GM12891 (cell line): ENCODE measurements around the gene CACNA1S.

Source experiments
- DNase-seq: peaks from one replicate; pipeline ENCODE4 v3.0.0; 2011; ENCODE audit warnings: low spot score; ENCODE audit not compliant: insufficient read length
- FAIRE-seq: peaks from 2 replicates; lab custom pipeline; 2011; peaks lifted over from hg19 to GRCh38; lab: Jason Lieb, UNC
- PAX5 ChIP-seq: IDR thresholded peaks from 2 replicates; pipeline ENCODE4 v1.6.1; 2011; ENCODE audit warnings: low read length, moderate library complexity, mild to moderate bottlenecking; ENCODE audit not compliant: insufficient read depth, severe bottlenecking
- POLR2A ChIP-seq: IDR thresholded peaks from 2 replicates; pipeline ENCODE4 v1.6.1; 2011; ENCODE audit warnings: low read depth, low read length, control low read depth
- POLR2AphosphoS5 ChIP-seq: IDR thresholded peaks from 2 replicates; pipeline ENCODE4 v1.6.1; 2011; ENCODE audit warnings: low read depth, low read length, control low read depth
- POU2F2 ChIP-seq: IDR thresholded peaks from 2 replicates; pipeline ENCODE4 v1.6.1; 2011; ENCODE audit warnings: low read depth, mild to moderate bottlenecking, control low read depth, low read length, moderate library complexity
- SPI1 ChIP-seq: IDR thresholded peaks from 2 replicates; pipeline ENCODE4 v1.6.1; 2011; ENCODE audit warnings: low read depth, low read length, control low read depth
- TAF1 ChIP-seq: IDR thresholded peaks from 2 replicates; pipeline ENCODE4 v1.6.1; 2011; ENCODE audit warnings: low read depth, low read length, control low read depth

CACNA1S gene

GRCh38 chr1:201128962-201129361, 16.7 kb upstream of the CACNA1S start:
- TF ChIP-seq POU2F2, result no peak
- TF ChIP-seq POLR2A, result no peak
- TF ChIP-seq SPI1, result no peak
- TF ChIP-seq TAF1, result no peak
- TF ChIP-seq POLR2AphosphoS5, result no peak
- no peak for TF ChIP-seq PAX5
- FAIRE-seq (no peak), DNase-seq (no peak)

- no peak for DNase-seq
- TF ChIP-seq POU2F2 (no peak), PAX5 (no peak), TAF1 (no peak)
- no peak for FAIRE-seq
These were observed 16.2 kb upstream of the CACNA1S start for GRCh38 chr1:201128476-201128875.

- TF ChIP-seq SPI1, result no peak
- TF ChIP-seq POU2F2, result no peak
- TF ChIP-seq POLR2A, result no peak
- TF ChIP-seq TAF1, result no peak
- no peak for TF ChIP-seq PAX5
- no peak for TF ChIP-seq POLR2AphosphoS5
- no peak for DNase-seq
- no peak for FAIRE-seq
These were observed 15.7 kb upstream of the CACNA1S start for GRCh38 chr1:201127755-201128455.

GRCh38 chr1:201126832-201127754, 14.9 kb upstream of the CACNA1S start, which contains the start of gene ASCL5:
Gene ASCL5, minus strand, starts transcription at chr1:201127184. Its CDS starts 11,812 bp downstream, at chr1:201115372.
- TF ChIP-seq TAF1 (no peak), POLR2AphosphoS5 (no peak), POLR2A (no peak), POU2F2 (no peak), PAX5 (no peak), SPI1 (no peak)
- FAIRE-seq (no peak), DNase-seq (no peak)

- TF ChIP-seq TAF1, result no peak
- TF ChIP-seq POLR2AphosphoS5, result no peak
- TF ChIP-seq POU2F2, result no peak
- no peak for TF ChIP-seq SPI1
- no peak for TF ChIP-seq POLR2A
- no peak for TF ChIP-seq PAX5
- no peak for DNase-seq
- no peak for FAIRE-seq
These were observed 14.2 kb upstream of the CACNA1S start for GRCh38 chr1:201126463-201126831.

GRCh38 chr1:201125800-201126199, 13.6 kb upstream of the CACNA1S start:
- no peak for DNase-seq
- FAIRE-seq, result no peak
- TF ChIP-seq PAX5 (no peak), POU2F2 (no peak), TAF1 (no peak), SPI1 (no peak), POLR2AphosphoS5 (no peak), POLR2A (no peak)

GRCh38 chr1:201125019-201125418, 12.8 kb upstream of the CACNA1S start:
- TF ChIP-seq POLR2A, result no peak
- no peak for TF ChIP-seq TAF1
- TF ChIP-seq SPI1, result no peak
- TF ChIP-seq POLR2AphosphoS5, result no peak
- no peak for TF ChIP-seq POU2F2
- no peak for TF ChIP-seq PAX5
- FAIRE-seq (no peak), DNase-seq (no peak)

GRCh38 chr1:201123866-201124265, 11.6 kb upstream of the CACNA1S start:
- FAIRE-seq (no peak), DNase-seq (no peak)
- no peak for TF ChIP-seq SPI1
- no peak for TF ChIP-seq TAF1
- no peak for TF ChIP-seq POU2F2
- TF ChIP-seq PAX5, result no peak
- TF ChIP-seq POLR2AphosphoS5, result no peak
- no peak for TF ChIP-seq POLR2A

- TF ChIP-seq POLR2AphosphoS5, result no peak
- no peak for TF ChIP-seq POU2F2
- TF ChIP-seq TAF1, result no peak
- no peak for TF ChIP-seq PAX5
- no peak for TF ChIP-seq SPI1
- no peak for TF ChIP-seq POLR2A
- DNase-seq (no peak), FAIRE-seq (no peak)
These were observed 10.2 kb upstream of the CACNA1S start for GRCh38 chr1:201122321-201122957.
